HEK293 (cell line): ENCODE results near the gene CYTIP.

Source experiments
- KLF10 ChIP-seq: fragments of 450-650 bp; IDR thresholded peaks from 2 replicates; pipeline ENCODE4 v1.5.1; 2018; ENCODE audit warnings: missing biosample characterization, mild to moderate bottlenecking, missing genetic modification characterization
- PRDM1 ChIP-seq: fragments of 450-650 bp; formaldehyde crosslinking; IDR thresholded peaks from 2 replicates; pipeline ENCODE4; 2016; ENCODE audit warnings: missing biosample characterization, missing genetic modification characterization
- ZNF433 ChIP-seq: fragments of 450-650 bp; formaldehyde crosslinking; IDR thresholded peaks from 2 replicates; pipeline ENCODE4 v1.5.1; 2016; ENCODE audit warnings: missing biosample characterization, missing genetic modification characterization, low read depth
- TF ChIP-seq, protein P1 (sequence below): fragments of 450-650 bp; formaldehyde crosslinking; IDR thresholded peaks from 2 replicates; pipeline ENCODE4 v1.5.1; 2016; ENCODE audit warnings: missing biosample characterization, missing genetic modification characterization
- TF ChIP-seq, protein P2 (sequence below): fragments of 450-650 bp; formaldehyde crosslinking; IDR thresholded peaks from 2 replicates; pipeline ENCODE4 v1.5.1; 2016; ENCODE audit warnings: missing biosample characterization, missing genetic modification characterization
- TF ChIP-seq, protein P3 (sequence below): fragments of 450-650 bp; formaldehyde crosslinking; optimal IDR thresholded peaks from 2 replicates; pipeline ENCODE3; 2016; ENCODE audit warnings: missing biosample characterization, mild to moderate bottlenecking, missing genetic modification characterization

GRCh38 chr2:157476953-157477709, 33.2 kb upstream of the CYTIP start:
- TF ChIP-seq, protein P1, sequence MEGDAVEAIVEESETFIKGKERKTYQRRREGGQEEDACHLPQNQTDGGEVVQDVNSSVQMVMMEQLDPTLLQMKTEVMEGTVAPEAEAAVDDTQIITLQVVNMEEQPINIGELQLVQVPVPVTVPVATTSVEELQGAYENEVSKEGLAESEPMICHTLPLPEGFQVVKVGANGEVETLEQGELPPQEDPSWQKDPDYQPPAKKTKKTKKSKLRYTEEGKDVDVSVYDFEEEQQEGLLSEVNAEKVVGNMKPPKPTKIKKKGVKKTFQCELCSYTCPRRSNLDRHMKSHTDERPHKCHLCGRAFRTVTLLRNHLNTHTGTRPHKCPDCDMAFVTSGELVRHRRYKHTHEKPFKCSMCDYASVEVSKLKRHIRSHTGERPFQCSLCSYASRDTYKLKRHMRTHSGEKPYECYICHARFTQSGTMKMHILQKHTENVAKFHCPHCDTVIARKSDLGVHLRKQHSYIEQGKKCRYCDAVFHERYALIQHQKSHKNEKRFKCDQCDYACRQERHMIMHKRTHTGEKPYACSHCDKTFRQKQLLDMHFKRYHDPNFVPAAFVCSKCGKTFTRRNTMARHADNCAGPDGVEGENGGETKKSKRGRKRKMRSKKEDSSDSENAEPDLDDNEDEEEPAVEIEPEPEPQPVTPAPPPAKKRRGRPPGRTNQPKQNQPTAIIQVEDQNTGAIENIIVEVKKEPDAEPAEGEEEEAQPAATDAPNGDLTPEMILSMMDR: no peak
- TF ChIP-seq PRDM1 (tag by site-specific recombination) (no peak), KLF10 (tag by site-specific recombination) (no peak), ZNF433 (no peak)
- TF ChIP-seq, protein P2, sequence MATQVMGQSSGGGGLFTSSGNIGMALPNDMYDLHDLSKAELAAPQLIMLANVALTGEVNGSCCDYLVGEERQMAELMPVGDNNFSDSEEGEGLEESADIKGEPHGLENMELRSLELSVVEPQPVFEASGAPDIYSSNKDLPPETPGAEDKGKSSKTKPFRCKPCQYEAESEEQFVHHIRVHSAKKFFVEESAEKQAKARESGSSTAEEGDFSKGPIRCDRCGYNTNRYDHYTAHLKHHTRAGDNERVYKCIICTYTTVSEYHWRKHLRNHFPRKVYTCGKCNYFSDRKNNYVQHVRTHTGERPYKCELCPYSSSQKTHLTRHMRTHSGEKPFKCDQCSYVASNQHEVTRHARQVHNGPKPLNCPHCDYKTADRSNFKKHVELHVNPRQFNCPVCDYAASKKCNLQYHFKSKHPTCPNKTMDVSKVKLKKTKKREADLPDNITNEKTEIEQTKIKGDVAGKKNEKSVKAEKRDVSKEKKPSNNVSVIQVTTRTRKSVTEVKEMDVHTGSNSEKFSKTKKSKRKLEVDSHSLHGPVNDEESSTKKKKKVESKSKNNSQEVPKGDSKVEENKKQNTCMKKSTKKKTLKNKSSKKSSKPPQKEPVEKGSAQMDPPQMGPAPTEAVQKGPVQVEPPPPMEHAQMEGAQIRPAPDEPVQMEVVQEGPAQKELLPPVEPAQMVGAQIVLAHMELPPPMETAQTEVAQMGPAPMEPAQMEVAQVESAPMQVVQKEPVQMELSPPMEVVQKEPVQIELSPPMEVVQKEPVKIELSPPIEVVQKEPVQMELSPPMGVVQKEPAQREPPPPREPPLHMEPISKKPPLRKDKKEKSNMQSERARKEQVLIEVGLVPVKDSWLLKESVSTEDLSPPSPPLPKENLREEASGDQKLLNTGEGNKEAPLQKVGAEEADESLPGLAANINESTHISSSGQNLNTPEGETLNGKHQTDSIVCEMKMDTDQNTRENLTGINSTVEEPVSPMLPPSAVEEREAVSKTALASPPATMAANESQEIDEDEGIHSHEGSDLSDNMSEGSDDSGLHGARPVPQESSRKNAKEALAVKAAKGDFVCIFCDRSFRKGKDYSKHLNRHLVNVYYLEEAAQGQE (tag by site-specific recombination): no peak
- TF ChIP-seq, protein P3, sequence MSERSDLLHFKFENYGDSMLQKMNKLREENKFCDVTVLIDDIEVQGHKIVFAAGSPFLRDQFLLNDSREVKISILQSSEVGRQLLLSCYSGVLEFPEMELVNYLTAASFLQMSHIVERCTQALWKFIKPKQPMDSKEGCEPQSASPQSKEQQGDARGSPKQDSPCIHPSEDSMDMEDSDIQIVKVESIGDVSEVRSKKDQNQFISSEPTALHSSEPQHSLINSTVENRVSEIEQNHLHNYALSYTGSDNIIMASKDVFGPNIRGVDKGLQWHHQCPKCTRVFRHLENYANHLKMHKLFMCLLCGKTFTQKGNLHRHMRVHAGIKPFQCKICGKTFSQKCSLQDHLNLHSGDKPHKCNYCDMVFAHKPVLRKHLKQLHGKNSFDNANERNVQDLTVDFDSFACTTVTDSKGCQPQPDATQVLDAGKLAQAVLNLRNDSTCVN (tag by site-specific recombination): no peak
